Hematopoietic multipotent progenitor cell treated with erythropoietin and hydrocortisone succinate and interleukin-3 and kit ligand, for 4 days (in vitro differentiated cells): ENCODE measurements around the gene EFNA5.

ENCODE experiments used
- DNase-seq: peaks from one replicate; pipeline ENCODE4 v3.0.0-alpha.2; 2015

The EFNA5 gene

DNA sequence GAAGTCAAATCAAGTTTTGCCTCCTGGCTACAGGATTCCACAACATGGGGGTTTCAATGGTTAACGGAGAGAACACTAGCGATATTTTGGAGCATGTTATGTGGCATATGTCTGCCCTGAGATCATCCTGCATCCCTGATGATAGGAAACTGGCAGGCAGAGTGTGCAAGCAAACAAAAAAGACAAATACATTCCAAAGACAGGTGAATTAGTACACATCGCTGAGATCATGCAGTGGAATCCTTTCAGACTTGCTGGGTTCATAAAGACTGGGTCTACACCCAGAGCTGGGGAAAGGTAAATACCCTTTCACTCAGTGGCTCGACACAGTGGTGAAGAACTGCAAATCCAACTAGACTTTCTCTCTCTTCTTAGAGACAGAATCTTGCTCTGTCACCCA is 286.5 kb downstream of the EFNA5 start:
- DNase-seq = no peak

DNA sequence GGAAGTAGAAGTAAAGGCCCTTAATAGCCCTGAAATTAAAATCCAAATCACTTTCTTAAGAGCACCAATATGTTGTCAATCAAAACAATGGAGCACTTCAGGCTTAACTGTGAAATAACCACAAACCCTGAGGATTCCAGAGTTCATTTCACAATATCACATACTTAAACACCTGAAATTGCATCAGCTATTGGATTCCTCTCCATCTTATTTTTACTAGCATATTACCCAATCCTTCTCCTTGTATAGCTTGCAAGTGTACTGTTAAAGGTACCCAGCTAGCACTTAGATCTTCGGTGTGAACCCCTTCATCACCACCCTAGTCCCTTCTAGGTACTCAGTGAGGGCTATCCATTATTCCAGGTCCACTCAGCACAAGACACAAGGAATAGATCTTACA is 287.3 kb downstream of the EFNA5 start:
- no peak for DNase-seq

DNA sequence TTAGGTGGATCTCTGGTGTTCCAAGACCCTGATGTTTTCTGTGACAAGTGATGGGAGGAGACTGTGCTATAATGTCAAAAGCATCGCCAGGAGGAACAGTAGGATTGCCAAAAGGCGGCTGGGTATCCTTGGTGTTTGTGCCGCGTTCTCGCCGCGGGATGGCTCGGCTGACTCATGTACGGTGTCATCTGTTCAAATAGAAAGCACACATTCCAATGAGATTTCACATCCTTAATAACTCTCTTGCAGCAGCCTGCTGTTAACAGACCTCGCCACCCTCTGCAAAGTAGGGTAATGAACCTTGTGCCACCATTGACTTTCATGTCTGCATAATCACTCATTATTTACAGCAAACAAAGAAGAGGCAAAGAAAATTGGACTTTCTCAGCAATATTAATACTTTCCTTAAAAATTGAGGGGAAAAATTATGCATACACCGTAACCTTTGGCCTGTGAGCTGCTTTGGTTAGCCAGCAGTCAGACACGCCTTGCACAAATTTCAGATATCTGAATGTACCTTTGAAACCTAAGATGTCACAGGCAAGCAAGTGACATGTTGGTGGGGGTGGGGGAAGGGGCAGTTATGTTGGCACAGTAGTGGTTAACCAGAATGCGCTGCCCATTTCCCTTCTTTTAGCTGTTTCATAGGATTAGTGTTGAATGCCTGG is 289.4 kb downstream of the EFNA5 start:
- DNase-seq = no peak

DNA sequence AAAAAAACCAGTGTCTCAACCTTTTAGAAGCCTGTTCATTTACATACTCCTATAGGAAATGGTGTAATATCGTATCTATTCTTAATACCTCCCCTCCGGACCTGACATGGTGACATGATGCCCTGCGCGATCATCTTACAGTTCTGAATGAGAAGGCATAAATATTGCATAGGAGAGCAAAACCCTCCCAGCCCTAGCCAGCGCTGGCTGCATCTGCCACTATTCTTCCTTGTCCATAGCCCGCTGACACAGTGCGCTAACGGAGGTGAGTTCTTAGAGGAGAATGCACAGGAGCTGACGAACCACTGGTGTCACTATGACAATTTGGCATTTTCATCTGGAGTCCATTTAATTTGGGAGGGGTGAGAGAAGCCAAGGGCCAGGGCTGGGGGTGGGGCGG is 290.1 kb downstream of the EFNA5 start:
- no peak for DNase-seq

DNA sequence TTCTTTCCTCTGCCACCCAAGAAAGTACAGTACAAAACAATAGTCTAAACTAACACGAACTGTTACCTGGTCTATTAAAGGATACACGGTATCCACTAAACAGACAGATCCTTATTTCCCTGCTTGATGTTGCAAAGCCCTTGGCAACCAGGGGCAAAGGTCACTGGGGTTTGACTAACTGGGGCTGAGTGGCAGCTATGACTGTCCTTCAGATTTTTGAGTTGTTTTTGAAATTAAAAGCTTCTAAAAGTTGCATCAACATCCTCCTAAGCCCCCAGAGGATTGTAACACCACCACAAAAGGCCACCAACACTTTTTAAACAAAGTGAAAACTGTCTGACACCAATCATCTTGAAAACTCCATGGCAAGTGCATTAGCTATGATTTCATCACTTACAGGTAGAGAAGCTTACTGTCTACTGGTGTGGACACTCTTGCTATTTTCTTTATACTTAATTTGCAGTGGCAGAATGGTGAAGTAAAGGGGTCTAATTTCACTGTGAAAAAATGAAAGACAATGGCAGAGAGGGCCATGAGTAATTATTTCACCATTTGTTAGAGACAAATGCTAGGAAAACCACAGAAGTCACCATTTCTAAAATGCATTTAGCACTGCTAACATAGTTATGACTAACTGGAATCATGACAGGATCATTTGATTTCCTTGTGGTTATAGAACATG is 292.4 kb downstream of the EFNA5 start:
- DNase-seq = no peak

DNA sequence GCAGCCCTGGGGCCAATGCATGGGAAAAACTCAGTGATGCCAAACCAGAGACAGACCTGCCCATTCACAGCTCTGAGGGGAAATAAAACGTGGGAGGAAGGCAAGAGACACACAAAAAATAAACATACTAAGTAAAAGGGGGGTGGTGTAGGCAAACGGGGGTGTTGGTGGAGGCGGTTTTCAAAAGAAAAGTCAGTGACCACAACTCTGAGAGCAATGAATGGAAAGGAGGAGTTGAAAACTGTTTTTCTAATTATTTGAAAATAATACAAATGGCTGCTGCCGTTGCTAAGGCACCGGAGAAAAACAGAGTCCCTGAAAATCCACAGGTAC is 293.5 kb downstream of the EFNA5 start:
- DNase-seq = no peak

DNA sequence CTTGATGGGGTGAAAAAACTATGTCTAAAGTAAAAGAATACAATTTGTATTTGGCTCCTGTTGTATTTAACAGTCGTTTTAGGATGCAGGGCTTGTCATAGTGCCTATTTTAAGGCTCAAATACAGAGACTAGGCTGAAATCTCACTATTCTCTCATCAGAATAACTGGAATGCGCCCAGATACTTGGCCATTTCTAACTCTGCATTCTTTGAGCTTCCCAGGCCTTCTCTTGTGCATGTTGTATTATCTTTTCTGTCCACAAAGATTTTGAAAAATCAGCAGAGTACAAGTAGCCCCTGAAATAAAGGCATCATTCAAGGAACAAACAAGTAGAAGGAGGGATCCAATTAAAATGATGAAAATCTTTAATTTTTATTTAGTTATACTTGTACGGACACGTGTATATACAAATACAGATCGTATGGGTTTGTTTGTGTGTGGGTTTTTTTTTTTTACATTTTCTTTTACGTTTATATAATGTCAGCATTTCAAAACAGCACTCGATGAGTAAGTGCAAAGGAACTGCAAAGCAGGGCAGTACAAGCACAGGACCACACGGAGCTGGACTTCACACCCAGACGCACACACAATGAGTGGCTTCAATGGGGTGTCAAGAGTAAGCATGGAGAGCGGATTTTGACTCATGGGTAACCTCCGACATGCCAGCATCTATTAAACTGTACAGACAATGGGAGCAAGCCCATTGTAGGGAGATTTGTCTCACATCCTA is 294.0 kb downstream of the EFNA5 start:
- DNase-seq = no peak

DNA sequence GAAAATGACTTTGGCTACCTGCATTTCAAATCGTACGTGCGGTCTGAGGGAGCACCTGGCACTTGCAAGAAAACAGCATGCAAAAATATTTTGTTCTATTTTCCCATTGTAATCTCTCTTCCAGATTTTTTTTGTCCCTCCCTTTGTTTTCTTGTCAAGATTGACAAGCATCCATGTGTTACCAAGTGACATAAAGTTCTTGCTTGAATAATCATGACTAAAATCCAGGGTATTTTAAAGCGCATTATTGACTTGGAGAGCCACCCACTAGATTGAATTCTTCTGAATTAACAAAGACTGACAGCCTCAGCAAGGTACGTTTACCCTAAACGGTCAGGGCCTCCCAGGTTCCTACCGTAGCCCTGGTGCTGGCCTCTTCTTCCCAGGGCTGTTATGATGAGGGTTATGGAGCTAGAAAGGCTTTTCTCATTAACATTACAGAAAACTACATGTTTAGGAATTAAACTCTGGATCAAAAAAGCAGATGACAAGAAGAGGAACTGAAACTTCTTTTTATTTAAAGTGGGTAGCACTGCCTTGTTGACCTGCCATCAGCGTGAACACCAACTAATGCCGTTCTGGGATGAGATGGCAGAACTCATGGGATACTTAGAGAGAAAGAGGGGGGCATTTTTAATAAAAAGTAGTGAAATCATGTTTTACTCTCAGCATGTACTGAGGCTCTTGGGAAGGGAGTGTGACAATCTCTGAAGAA is 297.0 kb downstream of the EFNA5 start:
- DNase-seq = no peak

DNA sequence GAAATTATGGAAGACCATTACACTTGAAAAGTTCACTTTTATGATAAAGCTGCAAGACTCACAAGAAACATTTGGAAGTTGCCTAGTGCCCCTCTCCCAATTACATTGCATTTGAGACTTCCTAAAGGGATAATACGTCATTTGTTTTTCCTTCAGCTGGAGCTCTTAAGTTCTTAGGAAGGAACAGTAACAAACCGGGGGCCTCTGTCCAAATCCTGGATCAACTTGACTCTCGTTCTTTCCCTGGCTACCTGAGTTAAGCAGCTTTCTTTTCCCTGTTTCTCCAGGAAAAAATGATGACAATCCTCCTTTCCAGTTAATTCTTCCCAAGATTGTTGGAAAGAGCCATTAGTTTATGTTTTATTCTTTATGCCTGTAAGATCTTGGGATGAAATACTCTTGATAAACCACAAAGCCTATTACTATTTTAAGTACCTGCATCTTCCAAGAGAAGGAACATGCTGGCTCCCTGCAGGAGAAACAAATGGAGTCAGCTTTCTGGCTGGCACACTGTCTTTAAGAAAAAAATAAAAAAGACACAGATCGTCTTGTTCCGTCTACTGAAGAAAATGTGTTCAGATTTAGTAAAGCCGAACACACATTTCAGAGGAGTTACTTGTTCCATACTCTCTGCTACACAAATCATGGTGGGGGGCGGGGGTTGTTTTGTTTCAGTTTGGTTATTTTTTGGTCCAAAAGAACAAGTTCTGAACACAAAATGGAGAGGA is 297.9 kb downstream of the EFNA5 start:
- DNase-seq = no peak

DNA sequence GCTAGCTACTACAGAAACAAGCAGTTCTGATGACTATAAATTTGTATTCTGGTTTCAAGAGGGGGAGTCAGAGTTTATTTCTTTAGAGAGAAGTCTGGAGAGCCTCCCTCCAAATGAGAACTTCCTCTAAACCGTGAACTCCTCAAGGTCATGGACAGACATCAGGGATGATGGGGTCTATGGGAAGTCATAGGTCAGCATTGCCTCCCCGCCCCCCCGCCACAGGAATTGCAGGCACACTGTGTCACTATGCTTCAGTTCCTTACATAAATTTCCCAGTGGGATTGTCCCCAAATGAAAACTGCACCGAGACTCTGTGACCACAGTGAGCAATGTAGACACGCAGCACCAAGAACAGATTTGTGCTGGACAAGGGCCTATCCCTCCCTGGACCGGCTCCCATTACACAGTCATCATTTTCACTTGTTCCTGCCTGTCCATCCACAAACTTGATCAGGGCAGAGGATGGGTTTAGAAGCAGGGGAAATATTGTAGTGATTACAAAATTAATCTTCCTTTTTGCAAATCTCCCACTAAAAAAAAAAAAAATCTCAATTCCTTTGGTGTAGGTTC is 300.3 kb downstream of the EFNA5 start:
- DNase-seq = no peak

DNA sequence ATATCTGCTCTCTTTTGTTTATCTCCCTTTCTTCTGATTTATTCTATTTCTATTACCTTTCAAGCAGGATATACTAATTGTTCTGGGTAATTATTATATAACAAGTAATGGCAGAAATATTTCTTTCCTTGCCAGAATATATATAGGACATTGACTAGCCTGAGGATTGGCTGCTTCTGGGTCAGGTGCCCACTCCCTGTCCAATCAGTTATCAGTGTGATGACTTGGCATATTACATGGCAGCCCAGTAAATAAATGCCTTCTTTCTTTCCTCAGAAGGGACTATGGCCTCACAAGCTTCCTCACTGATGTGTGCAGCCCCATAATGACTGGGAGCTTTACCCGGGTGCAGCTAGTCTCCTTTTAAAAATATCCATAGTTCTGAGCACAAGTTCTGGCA is 301.1 kb downstream of the EFNA5 start:
- DNase-seq = no peak

DNA sequence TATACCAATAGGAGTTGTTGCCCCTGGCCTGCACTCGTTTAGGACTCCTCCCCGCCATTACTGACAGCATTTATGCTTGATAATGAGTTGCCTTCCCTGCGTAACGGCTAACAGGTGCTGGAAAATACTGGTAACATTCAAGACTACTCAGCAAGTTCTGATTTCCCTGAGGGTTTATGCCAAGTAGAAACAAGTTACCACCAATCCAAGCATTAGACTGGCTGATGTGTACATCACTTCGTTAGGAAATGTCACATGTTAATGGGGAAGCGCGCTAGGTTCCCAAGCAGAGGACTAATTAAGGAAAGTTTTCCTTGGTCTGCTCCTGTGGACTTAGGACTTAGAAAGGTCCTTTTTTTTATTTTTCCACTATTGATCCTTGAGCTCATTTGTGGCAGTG is 302.1 kb downstream of the EFNA5 start:
- no peak for DNase-seq

DNA sequence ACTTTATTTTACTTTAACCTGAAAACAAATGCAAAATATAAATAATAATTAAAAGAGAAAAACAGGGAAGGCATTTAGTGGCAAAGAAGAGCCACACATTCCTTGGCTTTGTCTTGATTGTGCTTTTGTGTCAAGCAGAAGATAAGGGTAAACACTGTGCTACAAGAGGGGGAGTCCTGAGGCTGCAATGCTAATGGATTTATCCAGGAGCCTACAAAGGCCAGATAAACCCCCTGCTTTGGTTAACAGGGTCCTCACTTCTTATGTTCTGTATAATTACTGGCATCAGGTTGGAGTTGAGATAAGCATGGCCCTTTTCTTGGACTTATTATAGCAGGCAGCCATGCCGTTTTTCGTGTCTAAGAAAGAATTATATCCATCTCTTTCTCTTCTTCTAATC is 302.8 kb downstream of the EFNA5 start:
- DNase-seq = no peak

DNA sequence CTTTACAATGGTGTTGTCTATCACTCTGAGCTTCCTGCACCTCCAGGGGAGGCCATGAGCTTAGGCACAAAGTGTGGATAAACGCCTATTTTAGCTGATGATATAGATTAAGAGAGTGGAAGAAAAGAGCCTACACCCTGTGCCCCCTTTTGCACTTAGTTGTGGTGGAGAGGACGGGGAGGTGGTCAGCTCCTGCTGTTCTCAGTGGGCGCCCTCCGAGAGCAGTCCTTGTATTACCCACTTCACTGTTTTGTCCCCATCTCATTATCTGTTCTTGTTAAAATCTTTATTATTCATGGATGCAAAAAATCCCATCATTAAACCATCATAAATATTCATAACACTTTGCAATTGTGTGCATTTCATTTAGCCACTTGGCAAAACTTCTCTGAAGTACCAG is 303.3 kb downstream of the EFNA5 start:
- no peak for DNase-seq

DNA sequence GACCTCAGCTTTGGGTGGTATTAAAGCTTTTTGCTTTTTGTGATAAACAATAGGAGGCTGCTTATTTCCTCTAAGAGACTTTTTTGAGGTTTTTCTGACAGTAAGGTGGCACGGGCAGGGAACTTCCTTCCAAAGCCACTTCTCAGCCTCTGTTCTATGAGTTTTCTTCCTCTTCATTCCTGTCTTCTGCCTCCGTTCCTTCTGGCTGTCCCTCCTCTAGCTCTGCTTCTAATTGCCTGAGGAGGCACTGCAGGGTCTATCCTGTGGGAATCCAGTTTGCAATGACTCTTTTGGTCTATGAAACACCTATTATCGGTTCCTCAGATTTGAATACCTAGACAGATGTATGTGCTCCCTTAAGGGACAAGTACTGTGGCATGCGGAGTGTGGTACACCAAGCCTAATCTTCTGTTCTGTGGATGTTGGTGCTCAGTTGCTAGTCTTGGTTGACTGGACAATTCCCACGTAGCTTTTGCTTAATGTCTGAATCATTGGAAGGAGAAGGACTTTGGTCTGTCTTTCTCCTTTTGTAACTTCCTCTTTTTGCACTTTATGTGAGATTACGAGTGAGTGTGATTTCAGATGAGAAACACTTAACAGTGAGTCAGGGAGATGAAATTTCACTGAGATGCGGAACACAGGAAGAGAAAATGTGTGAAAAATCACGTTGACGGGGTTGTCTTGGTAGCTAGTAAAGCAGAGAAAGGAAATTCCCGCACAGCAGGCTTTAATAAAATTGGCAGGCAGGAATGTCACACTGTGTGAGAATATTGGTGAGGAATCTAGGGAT is 305.2 kb downstream of the EFNA5 start:
- peak; percentile 58 for DNase-seq

DNA sequence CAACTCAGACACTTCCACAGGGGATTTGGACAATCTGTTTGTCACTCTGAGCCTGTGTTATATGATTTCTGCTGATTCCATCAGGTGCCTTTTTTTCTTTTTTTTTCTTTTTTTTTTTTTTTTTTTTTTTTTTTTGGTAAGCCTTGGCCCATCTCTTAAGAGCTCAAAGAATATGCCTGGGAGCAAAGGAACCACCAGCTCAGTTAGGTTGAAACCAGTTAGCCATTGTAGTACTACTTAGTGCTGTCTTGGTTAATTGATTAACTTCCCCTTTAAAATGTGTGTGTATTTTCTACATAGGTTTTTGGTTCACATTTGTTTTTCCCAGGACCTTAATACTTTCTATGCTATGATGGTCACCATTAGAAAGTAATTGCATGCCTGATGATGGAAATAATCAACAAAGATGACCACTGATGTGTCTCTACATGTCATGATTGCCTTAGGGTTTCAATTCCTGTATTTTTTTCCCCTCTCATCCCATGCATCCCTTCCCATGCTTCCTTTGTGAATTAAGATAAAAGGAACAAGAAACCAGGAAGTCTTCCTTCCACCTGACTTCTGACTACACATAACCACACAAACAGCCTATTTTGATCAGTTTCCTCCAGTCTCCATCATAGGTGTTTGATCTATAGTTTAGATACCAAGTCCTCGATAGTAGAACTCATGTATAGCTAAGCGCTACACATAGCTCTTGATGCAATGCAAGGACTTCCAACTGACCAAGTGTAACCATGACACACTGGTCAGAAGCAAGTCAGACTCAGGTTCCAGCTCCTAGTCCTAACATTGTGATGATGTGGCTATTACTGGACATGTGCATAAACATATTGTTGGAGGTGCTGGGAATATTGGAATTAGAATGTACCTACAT is 306.1 kb downstream of the EFNA5 start:
- DNase-seq = no peak

DNA sequence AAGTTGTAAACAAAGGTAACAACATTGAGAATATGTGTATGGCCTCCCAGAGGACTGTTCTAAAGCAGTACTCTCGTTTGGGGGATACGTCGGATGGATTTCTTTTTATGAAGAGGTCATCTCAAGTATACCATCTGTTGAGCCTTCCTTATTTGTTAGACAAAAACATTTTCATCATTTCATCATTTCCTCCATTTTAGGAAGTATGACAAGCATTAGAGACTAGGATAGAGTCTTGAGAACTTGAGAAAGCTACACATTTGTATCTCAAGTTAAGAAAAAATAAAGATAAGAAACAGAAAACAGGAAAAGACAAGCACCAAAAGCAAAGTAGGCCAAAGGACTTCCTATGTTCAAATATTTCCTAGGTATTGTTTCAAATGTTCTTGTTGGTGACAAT is 307.0 kb downstream of the EFNA5 start:
- DNase-seq = no peak

DNA sequence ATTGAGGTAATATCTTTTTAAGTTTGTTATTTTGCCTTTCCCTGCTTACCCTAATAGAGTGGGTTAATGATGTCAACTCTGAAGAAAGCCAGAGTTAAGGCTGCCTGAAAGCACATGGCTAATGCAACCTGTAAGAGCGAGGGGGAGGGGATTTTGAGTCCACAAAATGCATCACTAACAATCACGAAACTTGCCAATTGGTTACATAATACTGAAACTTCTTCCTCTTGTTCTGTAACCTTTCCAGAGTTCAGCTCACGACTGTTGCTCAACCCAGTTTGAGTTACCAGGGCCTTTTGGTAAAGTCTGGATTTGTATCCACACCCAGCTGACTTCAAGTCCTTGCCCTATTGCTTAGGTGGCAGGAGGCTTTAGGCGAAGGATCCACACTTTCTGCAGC is 308.8 kb downstream of the EFNA5 start:
- peak; percentile 24 for DNase-seq

DNA sequence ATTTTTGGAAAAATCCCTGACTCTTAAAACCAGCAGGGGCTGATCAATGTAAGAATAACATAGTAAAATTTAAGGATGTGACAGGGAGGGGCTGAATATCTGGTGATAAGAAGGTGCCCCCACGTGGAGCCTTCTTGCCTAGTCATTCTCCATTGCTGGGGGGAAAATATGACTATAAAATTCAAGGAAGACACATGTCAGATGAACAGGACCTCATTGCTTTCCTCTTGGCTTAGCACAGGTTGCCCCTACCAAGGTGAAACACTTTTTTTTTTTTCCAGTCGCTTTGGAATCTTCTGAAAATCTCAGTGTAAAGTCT is 310.9 kb downstream of the EFNA5 start:
- peak; percentile 40 for DNase-seq

DNA sequence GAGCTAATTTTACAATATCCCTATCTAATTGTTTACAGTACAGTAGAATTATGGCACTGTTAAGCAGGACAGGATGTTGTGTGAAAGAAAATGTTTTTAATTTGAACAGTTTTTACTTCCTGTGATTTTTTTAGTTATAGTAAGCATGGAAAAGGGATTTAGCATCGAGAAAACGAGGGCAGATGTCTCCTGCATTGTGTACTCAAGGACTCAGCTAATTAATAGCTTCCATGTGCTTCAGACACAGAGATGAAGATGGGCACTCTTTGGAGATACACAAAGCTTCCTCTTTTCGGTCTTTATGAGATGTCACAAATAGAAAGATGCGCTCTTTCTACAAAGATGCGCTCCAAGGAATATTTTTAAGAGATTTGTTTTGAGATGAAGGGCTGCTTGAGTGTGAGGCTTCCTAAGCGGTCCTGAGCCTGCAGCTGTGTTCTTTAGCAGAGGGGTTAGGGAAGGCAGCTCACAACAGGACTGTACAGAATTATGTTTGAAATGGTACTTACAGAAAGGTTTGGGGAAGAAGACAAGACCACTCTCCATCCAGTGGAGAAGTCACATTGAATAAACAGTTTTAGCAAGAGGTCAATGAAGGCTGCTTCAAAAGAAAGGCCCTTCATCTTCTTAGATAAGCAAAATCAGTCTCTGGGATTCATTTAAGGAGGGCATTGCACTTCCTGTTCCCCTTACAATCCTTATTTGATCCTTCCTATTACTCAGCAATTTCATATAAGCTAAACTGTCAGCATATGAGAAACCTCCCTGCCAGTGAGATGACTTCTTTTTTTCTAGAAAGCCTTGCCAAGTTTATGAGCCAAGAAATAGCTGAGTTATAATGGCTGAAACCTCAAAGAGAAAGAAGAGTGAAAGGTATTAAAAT is 311.5 kb downstream of the EFNA5 start:
- DNase-seq = peak; percentile 55
